ENCODE measurements around the gene FLYWCH2. TPM values are rescaled to one million over a fixed set of nuclear protein-coding genes. Genes with fewer than 3 reads are reported as not detected.
A peak's percentile ranks its signal among the peaks of the same experiment; 100 is the strongest.

The FLYWCH2 gene
- total RNA-seq, 1 experiment from 2014 or later = 28.3 TPM

- no peak for DNase-seq (ENCODE audit: low read depth)
These were observed 29.4 kb upstream of the FLYWCH2 start for GRCh38 chr16:2853531-2854073.

- no peak for DNase-seq (ENCODE audit: low read depth)
These were observed 28.2 kb upstream of the FLYWCH2 start for GRCh38 chr16:2854700-2855309.

GRCh38 chr16:2855536-2855935 is 27.5 kb upstream of the FLYWCH2 start:
- no peak for DNase-seq (ENCODE audit: low read depth)

- DNase-seq (ENCODE audit: low read depth) = peak; percentile 27
These were observed 26.8 kb upstream of the FLYWCH2 start for GRCh38 chr16:2856061-2856670.

GRCh38 chr16:2856686-2857450 is 26.1 kb upstream of the FLYWCH2 start:
- DNase-seq (ENCODE audit: low read depth) = no peak

GRCh38 chr16:2857451-2858244 is 25.4 kb upstream of the FLYWCH2 start, which contains the start of gene PRSS22:
Gene PRSS22 (minus strand): TSS chr16:2858170. CDS start chr16:2858104, 66 bp downstream.
- DNase-seq (ENCODE audit: low read depth) = peak; percentile 34

GRCh38 chr16:2858245-2859025 is 24.6 kb upstream of the FLYWCH2 start:
- peak; percentile 40 for DNase-seq (ENCODE audit: low read depth)

- DNase-seq (ENCODE audit: low read depth) = no peak
These were observed 23.2 kb upstream of the FLYWCH2 start for GRCh38 chr16:2859686-2860265.

- DNase-seq (ENCODE audit: low read depth) = peak; percentile 22
These were observed 22.0 kb upstream of the FLYWCH2 start for GRCh38 chr16:2860826-2861567.

GRCh38 chr16:2865651-2866050 is 17.4 kb upstream of the FLYWCH2 start:
- no peak for DNase-seq (ENCODE audit: low read depth)

- DNase-seq (ENCODE audit: low read depth) = no peak
These were observed 16.6 kb upstream of the FLYWCH2 start for GRCh38 chr16:2866431-2866830.

GRCh38 chr16:2867661-2867986 is 15.4 kb upstream of the FLYWCH2 start:
- no peak for DNase-seq (ENCODE audit: low read depth)

GRCh38 chr16:2867987-2868789 is 14.8 kb upstream of the FLYWCH2 start:
- DNase-seq (ENCODE audit: low read depth) = peak; percentile 95

- no peak for DNase-seq (ENCODE audit: low read depth)
These were observed 11.1 kb upstream of the FLYWCH2 start for GRCh38 chr16:2871926-2872325.

GRCh38 chr16:2874032-2874911 is 8.7 kb upstream of the FLYWCH2 start:
- no peak for DNase-seq (ENCODE audit: low read depth)

- peak; percentile 86 for DNase-seq (ENCODE audit: low read depth)
These were observed 8.1 kb upstream of the FLYWCH2 start for GRCh38 chr16:2874912-2875362.

GRCh38 chr16:2879854-2880508 is 3.0 kb upstream of the FLYWCH2 start:
- DNase-seq (ENCODE audit: low read depth) = no peak
